Mesothelial cell of epicardium (in vitro differentiated cells): ENCODE results near the gene SPCS3. TPM values are rescaled to one million over a fixed set of nuclear protein-coding genes. Genes with fewer than 3 reads are reported as not detected.

ENCODE experiments used
- DNase-seq, 2 experiments: peaks; one replicate each; pipeline ENCODE4 v3.0.0; 2021; ENCODE audit warnings: low spot score in 2 of 2; ENCODE audit not compliant: unreplicated experiment in 2 of 2
- H3K27ac Mint-ChIP-seq: 2 replicates; pipeline ENCODE4 v1.8.0; 2021; ENCODE audit warnings: mixed read lengths
- H3K27me3 Mint-ChIP-seq: 2 replicates; pipeline ENCODE4 v1.8.0; 2021; ENCODE audit warnings: low read depth, mixed read lengths
- H3K36me3 Mint-ChIP-seq: 2 replicates; pipeline ENCODE4 v1.8.0; 2021; ENCODE audit warnings: mixed read lengths
- H3K4me1 Mint-ChIP-seq: 2 replicates; pipeline ENCODE4 v1.8.0; 2021; ENCODE audit warnings: mixed read lengths
- H3K4me3 Mint-ChIP-seq: 2 replicates; pipeline ENCODE4 v1.8.0; 2021; ENCODE audit warnings: mild to moderate bottlenecking, moderate library complexity, mixed read lengths
- H3K9me3 Mint-ChIP-seq: 2 replicates; pipeline ENCODE4 v1.8.0; 2021; ENCODE audit warnings: mixed read lengths
- total RNA-seq: library from RNA; stranded (reverse); gene quantifications from 3 replicates; pipeline ENCODE4 v1.2.1, GENCODE V29; 2021
- TF ChIP-seq, protein P1 (sequence below): fragments of 200-600 bp; sonication (generic); IDR thresholded peaks from one replicate; pipeline ENCODE4 v1.5.0; 2021; ENCODE audit warnings: antibody characterized with exemption; ENCODE audit not compliant: unreplicated experiment

Gene SPCS3
- total RNA-seq, 1 donor from 2014 or later, result 107 TPM

- H3K4me3 Mint-ChIP-seq, result no peak overlapping the region
- no peak overlapping the region for H3K27ac Mint-ChIP-seq
- no peaks in the 10 kb centered on the region for H3K4me1 Mint-ChIP-seq
- no peaks in the 10 kb centered on the region for H3K27me3 Mint-ChIP-seq
- H3K9me3 Mint-ChIP-seq, result peaks cover 30% of the 10 kb centered on the region
- H3K36me3 Mint-ChIP-seq, result no peaks in the 10 kb centered on the region
- no peak for DNase-seq
- TF ChIP-seq, protein P1, sequence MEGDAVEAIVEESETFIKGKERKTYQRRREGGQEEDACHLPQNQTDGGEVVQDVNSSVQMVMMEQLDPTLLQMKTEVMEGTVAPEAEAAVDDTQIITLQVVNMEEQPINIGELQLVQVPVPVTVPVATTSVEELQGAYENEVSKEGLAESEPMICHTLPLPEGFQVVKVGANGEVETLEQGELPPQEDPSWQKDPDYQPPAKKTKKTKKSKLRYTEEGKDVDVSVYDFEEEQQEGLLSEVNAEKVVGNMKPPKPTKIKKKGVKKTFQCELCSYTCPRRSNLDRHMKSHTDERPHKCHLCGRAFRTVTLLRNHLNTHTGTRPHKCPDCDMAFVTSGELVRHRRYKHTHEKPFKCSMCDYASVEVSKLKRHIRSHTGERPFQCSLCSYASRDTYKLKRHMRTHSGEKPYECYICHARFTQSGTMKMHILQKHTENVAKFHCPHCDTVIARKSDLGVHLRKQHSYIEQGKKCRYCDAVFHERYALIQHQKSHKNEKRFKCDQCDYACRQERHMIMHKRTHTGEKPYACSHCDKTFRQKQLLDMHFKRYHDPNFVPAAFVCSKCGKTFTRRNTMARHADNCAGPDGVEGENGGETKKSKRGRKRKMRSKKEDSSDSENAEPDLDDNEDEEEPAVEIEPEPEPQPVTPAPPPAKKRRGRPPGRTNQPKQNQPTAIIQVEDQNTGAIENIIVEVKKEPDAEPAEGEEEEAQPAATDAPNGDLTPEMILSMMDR, result no peak
Measured at GRCh38 chr4:176363072-176363471, 43.3 kb downstream of the SPCS3 start.

- peaks cover 28% of the 10 kb centered on the region for H3K9me3 Mint-ChIP-seq
- H3K4me3 Mint-ChIP-seq, result no peak overlapping the region
- H3K4me1 Mint-ChIP-seq, result no peaks in the 10 kb centered on the region
- DNase-seq, result no peak
- no peaks in the 10 kb centered on the region for H3K27me3 Mint-ChIP-seq
- H3K27ac Mint-ChIP-seq, result no peak overlapping the region
- no peaks in the 10 kb centered on the region for H3K36me3 Mint-ChIP-seq
- TF ChIP-seq, protein P1, result no peak
Measured at GRCh38 chr4:176367771-176368465, 48.2 kb downstream of the SPCS3 start.

DNA sequence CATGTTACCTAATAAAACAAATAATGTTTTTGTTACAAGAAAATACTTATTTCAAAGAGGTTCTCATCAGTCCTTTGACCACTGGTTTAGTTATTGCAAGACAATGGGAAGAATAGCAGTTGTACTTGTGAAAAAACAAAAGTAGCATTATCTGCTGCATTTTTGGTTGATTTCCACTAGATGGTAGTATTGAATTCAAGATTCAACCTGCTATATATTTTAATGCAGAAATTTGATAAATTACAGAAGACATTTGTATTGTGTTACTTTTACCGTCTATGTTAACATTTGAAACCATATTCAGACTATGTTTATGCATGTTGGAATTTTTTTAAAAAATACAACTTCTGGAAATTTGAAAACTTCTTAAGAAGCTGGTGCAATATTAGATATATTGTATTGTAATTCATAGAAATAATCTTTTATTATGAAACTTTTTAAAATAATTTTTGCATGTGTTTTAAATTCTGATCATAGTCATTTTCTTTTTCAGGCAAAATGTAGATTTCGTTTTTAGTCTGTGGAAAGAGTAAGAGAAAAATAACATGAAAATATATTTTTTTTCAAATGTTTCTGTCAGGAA, 56.4 kb downstream of the SPCS3 start:
- Mint-ChIP-seq H3K9me3 (peaks cover 8% of the 10 kb centered on the region), H3K27ac (no peak overlapping the region), H3K36me3 (no peaks in the 10 kb centered on the region), H3K27me3 (peaks cover 2% of the 10 kb centered on the region), H3K4me3 (no peak overlapping the region), H3K4me1 (peaks cover 2% of the 10 kb centered on the region)
- no peak for DNase-seq
- TF ChIP-seq, protein P1, result peak; percentile 68

DNA sequence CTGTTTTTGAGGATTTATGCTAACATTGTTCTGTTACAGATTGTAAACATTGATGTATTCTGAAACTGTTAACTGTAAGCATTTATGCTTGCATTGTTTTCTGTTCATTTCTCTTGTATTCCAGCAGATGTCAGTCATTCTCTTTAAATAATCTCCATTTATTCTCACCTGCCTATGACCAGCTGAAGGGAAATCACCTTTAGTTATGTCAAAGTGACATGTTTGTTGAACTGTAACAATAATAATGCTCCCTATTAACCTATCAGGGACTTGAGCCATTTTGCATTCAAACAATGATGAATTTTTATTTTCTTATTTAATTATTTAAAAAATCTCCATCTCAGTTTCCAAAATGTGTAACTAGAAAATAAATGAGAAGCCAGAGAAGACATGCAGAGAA, 58.0 kb downstream of the SPCS3 start:
- Mint-ChIP-seq H3K4me1 (peaks cover 2% of the 10 kb centered on the region), H3K27ac (no peak overlapping the region), H3K27me3 (peaks cover 2% of the 10 kb centered on the region), H3K36me3 (no peaks in the 10 kb centered on the region), H3K9me3 (peaks cover 8% of the 10 kb centered on the region), H3K4me3 (no peak overlapping the region)
- DNase-seq, result no peak
- TF ChIP-seq, protein P1, result no peak

GRCh38 chr4:176380352-176381157, 60.8 kb downstream of the SPCS3 start:
- Mint-ChIP-seq H3K9me3 (no peaks in the 10 kb centered on the region), H3K27me3 (peaks cover 2% of the 10 kb centered on the region), H3K36me3 (no peaks in the 10 kb centered on the region), H3K4me1 (peaks cover 8% of the 10 kb centered on the region), H3K27ac (no peak overlapping the region), H3K4me3 (no peak overlapping the region)
- TF ChIP-seq, protein P1, result no peak
- DNase-seq, result no peak

Other genes with a start within 250 kb of the SPCS3 start
- gene SPATA4, start 124.4 kb upstream of the SPCS3 start, total RNA-seq, result 0.20 to 0.74 TPM (median 0.40 TPM) in 3 replicates
- not detected in 3 replicates for gene ASB5, start 50.7 kb upstream of the SPCS3 start, total RNA-seq